GM12864 (cell line): ENCODE data around the gene CHD9.
A peak's percentile ranks its signal among the peaks of the same experiment; 100 is the strongest.

ENCODE experiments used
- DNase-seq: peaks from one replicate; pipeline ENCODE4 v3.0.0-alpha.2; 2011; ENCODE audit warnings: low read depth
- H3K4me3 ChIP-seq: 2 replicates; pipeline ENCODE4 v1.5.1; 2011; ENCODE audit warnings: mild to moderate bottlenecking, low read depth, low read length, control low read depth
- CTCF ChIP-seq: IDR thresholded peaks from 2 replicates; pipeline ENCODE4 v1.5.1; 2011; ENCODE audit warnings: low read depth, mild to moderate bottlenecking, moderate library complexity, low read length, control low read depth, inconsistent platforms; ENCODE audit errors: missing control alignments

Gene CHD9

GRCh38 chr16:53213542-53213941 is 158.8 kb downstream of the CHD9 start:
- no peak overlapping the region for H3K4me3 ChIP-seq
- no peak for DNase-seq
- no peak for TF ChIP-seq CTCF

GRCh38 chr16:53216798-53217197 is 162.0 kb downstream of the CHD9 start:
- no peak overlapping the region for H3K4me3 ChIP-seq
- TF ChIP-seq CTCF, result no peak
- DNase-seq, result no peak

GRCh38 chr16:53219371-53219770 is 164.6 kb downstream of the CHD9 start:
- DNase-seq, result no peak
- no peak for TF ChIP-seq CTCF
- H3K4me3 ChIP-seq, result no peak overlapping the region

GRCh38 chr16:53219795-53220454 is 165.1 kb downstream of the CHD9 start:
- DNase-seq, result no peak
- H3K4me3 ChIP-seq, result no peak overlapping the region
- no peak for TF ChIP-seq CTCF

- peak; percentile 10 for TF ChIP-seq CTCF
- no peak overlapping the region for H3K4me3 ChIP-seq
- DNase-seq, result no peak
Measured at GRCh38 chr16:53220585-53220984, 165.8 kb downstream of the CHD9 start.

GRCh38 chr16:53224951-53225533 is 170.3 kb downstream of the CHD9 start:
- TF ChIP-seq CTCF, result no peak
- no peak for DNase-seq
- H3K4me3 ChIP-seq, result no peak overlapping the region
